ENCODE data around the gene GNG3.
"Not testable (repeated sequence)": the region's sequence is repeated elsewhere in the genome, so short reads cannot be mapped to it uniquely, and the experiment has no call there.

The GNG3 gene

GRCh38 chr11:62707277-62707861 lies at the start of gene GNG3, which contains the start of gene BSCL2:
Gene GNG3, plus strand, starts transcription at chr11:62707676. Its CDS starts 620 bp downstream, at chr11:62708296.
Gene BSCL2, minus strand, starts transcription at chr11:62707424. Its CDS starts 229 bp downstream, at chr11:62707195.
- no peak for DNase-seq (ENCODE audit: low read depth)

GRCh38 chr11:62664405-62665074 lies 42.9 kb upstream of the GNG3 start:
- DNase-seq (ENCODE audit: low read depth), result no peak

GRCh38 chr11:62665075-62665598 lies 42.3 kb upstream of the GNG3 start, which contains the start of the genes C11orf98 and CSKMT:
Gene C11orf98, minus strand, starts transcription at chr11:62665210. Its CDS starts 41 bp downstream, at chr11:62665169.
Gene CSKMT, plus strand, starts transcription at chr11:62665312. Its CDS starts 568 bp downstream, at chr11:62665880.
- peak; percentile 70 for DNase-seq (ENCODE audit: low read depth)

GRCh38 chr11:62665599-62666258 lies 41.7 kb upstream of the GNG3 start:
- DNase-seq (ENCODE audit: low read depth), result no peak

- no peak for DNase-seq (ENCODE audit: low read depth)
Observed at GRCh38 chr11:62666259-62666926, 41.1 kb upstream of the GNG3 start.

GRCh38 chr11:62667460-62667859 lies 40.0 kb upstream of the GNG3 start:
- DNase-seq (ENCODE audit: low read depth), result no peak

GRCh38 chr11:62669420-62670161 lies 37.9 kb upstream of the GNG3 start:
- no peak for DNase-seq (ENCODE audit: low read depth)

GRCh38 chr11:62671236-62671607 lies 36.3 kb upstream of the GNG3 start:
- no peak for DNase-seq (ENCODE audit: low read depth)

- DNase-seq (ENCODE audit: low read depth), result no peak
Observed at GRCh38 chr11:62671608-62672389, 35.7 kb upstream of the GNG3 start, which contains the start of the genes LBHD1 and UQCC3. Gene LBHD1, minus strand, starts transcription at chr11:62672267. Its CDS starts 2,236 bp downstream, at chr11:62670031. Gene UQCC3, plus strand, starts transcription at chr11:62671673. Its CDS starts 73 bp downstream, at chr11:62671746.

GRCh38 chr11:62673196-62673525 lies 34.3 kb upstream of the GNG3 start:
- no peak for DNase-seq (ENCODE audit: low read depth)

GRCh38 chr11:62675415-62675814 lies 32.1 kb upstream of the GNG3 start:
- DNase-seq (ENCODE audit: low read depth), result not testable (repeated sequence)

- DNase-seq (ENCODE audit: low read depth), result no peak
Observed at GRCh38 chr11:62676698-62677097, 30.8 kb upstream of the GNG3 start.

- DNase-seq (ENCODE audit: low read depth), result no peak
Observed at GRCh38 chr11:62677156-62677555, 30.3 kb upstream of the GNG3 start.

- DNase-seq (ENCODE audit: low read depth), result no peak
Observed at GRCh38 chr11:62677714-62678113, 29.8 kb upstream of the GNG3 start.

GRCh38 chr11:62678433-62678769 lies 29.1 kb upstream of the GNG3 start:
- no peak for DNase-seq (ENCODE audit: low read depth)

GRCh38 chr11:62678770-62679696 lies 28.4 kb upstream of the GNG3 start, which contains the start of gene UBXN1:
Gene UBXN1, minus strand, starts transcription at chr11:62679073. Its CDS starts 150 bp downstream, at chr11:62678923.
- no peak for DNase-seq (ENCODE audit: low read depth)

- DNase-seq (ENCODE audit: low read depth), result no peak
Observed at GRCh38 chr11:62680825-62681240, 26.6 kb upstream of the GNG3 start.

- DNase-seq (ENCODE audit: low read depth), result no peak
Observed at GRCh38 chr11:62682518-62682917, 25.0 kb upstream of the GNG3 start.
